Measurements from ENCODE around the gene RAP2A. TPM values are rescaled to one million over a fixed set of nuclear protein-coding genes. Genes with fewer than 3 reads are reported as not detected.

The RAP2A gene
- total RNA-seq (2022; extraction: Qiagen RNA extraction; ENCODE audit: low read depth) = 4.5 to 6.1 TPM (median 5.5 TPM) in 5 replicates

GRCh38 chr13:97433727-97434396, at the start of gene RAP2A:
TSS of gene RAP2A (plus strand) at chr13:97434169. CDS start at chr13:97434471, 302 bp downstream.

Other genes with a start within 250 kb of the RAP2A start
- 8.4 to 16.0 TPM (median 12.8 TPM) in 5 replicates for gene MBNL2, start 211.8 kb upstream of the RAP2A start, total RNA-seq (2022; extraction: Qiagen RNA extraction; ENCODE audit: low read depth)

Data from A549 treated with GW870086 at 1 μM for 4 hours (cell line).